Measurements from ENCODE around the gene GYS1.

GYS1 gene

GRCh38 chr19:48945817-48946216, 47.3 kb downstream of the GYS1 start:
- TF ChIP-seq CTCF (IDR thresholded peaks at IDR 0.05) = no peak

DNA sequence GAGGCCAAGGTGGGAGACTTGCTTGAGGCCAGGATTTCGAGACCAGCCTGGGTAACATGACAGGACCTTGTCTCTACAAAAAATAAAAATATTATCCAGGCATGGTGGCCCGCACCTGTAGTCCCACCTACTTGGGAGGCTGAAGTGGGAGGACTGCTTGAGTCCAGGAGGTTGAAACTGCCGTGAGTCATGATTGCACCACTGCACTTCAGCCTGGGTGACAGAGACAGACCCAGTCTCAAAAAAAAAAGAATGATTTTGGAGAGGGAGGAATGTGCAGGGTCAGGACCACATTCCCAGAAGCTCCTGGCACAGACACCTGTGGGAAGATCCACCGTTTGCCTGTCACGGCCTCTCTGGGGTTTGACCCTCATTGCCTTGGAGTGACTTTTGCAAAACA, 47.7 kb downstream of the GYS1 start:
- no peak for TF ChIP-seq CTCF (IDR thresholded peaks at IDR 0.05)

DNA sequence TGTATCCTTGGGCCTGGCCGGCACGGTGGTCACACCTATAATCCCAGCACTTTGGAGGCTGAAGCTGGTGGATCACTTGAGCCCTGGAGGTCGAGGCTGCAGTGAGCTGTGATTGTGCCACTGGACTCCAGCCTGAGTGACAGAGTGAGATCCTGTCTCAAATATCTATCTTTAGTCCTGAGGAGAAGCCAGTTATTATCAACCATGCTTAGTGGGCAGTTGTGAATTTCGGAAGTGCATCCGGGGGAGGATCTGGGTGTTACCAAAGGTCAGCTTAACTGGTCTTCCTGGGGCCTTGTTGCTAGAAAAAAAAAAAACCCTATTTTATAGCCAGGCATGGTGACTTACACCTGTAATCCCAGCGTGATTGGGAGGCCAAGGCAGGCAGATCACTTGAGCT, 50.0 kb downstream of the GYS1 start:
- TF ChIP-seq CTCF (IDR thresholded peaks at IDR 0.05) = no peak

DNA sequence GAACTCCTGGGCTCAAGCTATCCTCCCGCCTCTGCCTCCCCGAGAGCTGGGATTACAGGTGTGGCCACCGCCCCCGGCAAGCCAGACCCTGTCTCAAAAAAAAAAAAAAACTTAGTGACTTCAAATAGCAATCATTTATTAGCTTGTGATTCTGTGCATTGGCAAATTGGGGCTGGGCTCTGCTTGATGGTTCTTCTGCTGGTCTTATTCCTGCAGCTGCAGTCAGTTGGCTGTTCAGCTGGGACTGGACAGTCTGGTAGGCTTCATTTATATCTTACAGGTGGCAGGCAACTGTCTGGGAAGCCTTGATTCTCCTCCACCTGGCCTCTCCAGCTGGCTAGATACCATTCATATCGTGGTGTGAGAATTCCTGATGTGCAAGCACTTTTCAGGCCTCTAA, 52.2 kb downstream of the GYS1 start:
- no peak for TF ChIP-seq CTCF (IDR thresholded peaks at IDR 0.05)

DNA sequence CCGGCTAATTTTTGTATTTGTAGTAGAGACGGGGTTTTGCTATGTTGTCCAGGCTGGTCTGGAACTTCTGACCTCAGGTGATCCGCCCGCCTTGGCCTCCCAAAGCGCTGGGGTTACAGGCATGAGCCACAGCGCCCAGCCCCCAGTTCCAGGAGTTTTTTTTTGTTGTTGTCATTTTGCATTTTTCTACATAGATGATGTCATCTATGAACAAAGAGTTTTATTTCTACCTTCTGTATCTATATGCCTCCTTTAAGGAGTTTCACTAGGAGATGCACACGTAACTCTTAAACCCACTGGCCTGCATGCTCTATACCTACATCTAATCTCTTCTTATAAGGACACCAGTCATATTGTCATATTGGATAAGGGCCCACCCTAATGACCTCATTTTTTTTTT, 54.9 kb downstream of the GYS1 start:
- TF ChIP-seq CTCF (IDR thresholded peaks at IDR 0.05) = no peak

DNA sequence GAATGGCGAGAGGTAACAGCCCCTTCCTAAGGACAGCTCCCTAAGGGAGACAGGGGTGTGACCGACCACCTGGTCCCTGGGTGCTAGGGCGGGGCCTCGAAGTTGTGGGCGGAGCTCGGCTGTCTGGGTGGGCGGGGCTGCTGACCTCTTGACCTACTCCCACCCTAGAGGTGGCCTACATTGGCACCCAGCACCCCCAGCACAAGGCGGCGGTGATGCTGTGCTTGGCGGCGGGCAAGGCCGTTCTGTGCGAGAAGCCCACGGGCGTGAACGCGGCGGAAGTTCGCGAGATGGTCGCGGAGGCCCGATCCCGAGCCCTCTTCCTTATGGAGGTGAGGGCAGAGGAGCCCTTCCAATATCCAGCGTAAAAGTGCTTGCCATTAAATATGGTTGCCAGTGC, 57.2 kb downstream of the GYS1 start:
- TF ChIP-seq CTCF (IDR thresholded peaks at IDR 0.05) = no peak

GRCh38 chr19:48934837-48935236, 58.3 kb downstream of the GYS1 start:
- no peak for TF ChIP-seq CTCF (IDR thresholded peaks at IDR 0.05)

GRCh38 chr19:48933382-48933932, 59.7 kb downstream of the GYS1 start, which contains the start of gene DHDH:
DHDH (plus strand) TSS chr19:48933699; CDS start chr19:48933722, 23 bp downstream.
- TF ChIP-seq CTCF (IDR thresholded peaks at IDR 0.05) = no peak
